ENCODE results near the gene SPOCK2. TPM values are rescaled to one million over a fixed set of nuclear protein-coding genes. Genes with fewer than 3 reads are reported as not detected.

Gene SPOCK2
- total RNA-seq, 4 donors from 2014 or later: 2.6 to 8.1 (median 5.0) TPM

DNA sequence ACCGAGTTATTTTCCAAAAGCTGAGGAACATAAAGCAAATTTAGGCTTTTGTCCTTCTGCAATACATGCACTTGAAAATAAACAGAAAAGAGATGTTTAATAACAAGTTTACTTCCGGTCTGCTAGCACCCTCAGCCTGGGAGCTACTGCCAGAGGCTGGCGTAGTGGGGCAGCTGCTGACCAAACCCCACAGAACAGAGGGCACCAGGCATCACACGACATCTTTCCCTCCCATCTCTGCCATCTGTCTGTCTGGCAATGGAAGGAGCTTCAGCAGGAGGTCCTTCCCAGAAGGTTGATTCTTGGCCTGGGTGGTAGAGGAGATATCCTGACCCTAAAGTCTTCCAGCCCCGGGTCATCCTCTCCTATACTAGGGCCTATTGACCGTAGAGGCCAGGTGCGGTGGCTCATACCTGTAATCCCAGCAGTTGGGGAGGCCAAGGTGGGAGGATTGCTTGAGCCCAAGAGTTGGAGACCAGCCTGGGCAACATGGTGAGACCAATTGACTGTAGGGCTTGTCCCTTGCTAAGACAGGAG, 76.3 kb downstream of the SPOCK2 start:
- no peak for DNase-seq
- Histone ChIP-seq H3K36me3 (peaks cover 9 to 21% (median 13%) of the 10 kb centered on the region in 3 donors), H3K27me3 (no peaks in the 10 kb centered on the region), H3K4me3 (no peak overlapping the region), H3K27ac (peak overlapping the region in 1 of 4 donors; percentile 7), H3K9me3 (no peaks in the 10 kb centered on the region), H3K4me1 (peaks cover 27 to 60% (median 39%) of the 10 kb centered on the region in 3 donors)
- TF ChIP-seq, protein P1, sequence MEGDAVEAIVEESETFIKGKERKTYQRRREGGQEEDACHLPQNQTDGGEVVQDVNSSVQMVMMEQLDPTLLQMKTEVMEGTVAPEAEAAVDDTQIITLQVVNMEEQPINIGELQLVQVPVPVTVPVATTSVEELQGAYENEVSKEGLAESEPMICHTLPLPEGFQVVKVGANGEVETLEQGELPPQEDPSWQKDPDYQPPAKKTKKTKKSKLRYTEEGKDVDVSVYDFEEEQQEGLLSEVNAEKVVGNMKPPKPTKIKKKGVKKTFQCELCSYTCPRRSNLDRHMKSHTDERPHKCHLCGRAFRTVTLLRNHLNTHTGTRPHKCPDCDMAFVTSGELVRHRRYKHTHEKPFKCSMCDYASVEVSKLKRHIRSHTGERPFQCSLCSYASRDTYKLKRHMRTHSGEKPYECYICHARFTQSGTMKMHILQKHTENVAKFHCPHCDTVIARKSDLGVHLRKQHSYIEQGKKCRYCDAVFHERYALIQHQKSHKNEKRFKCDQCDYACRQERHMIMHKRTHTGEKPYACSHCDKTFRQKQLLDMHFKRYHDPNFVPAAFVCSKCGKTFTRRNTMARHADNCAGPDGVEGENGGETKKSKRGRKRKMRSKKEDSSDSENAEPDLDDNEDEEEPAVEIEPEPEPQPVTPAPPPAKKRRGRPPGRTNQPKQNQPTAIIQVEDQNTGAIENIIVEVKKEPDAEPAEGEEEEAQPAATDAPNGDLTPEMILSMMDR (IDR thresholded peaks at IDR 0.05): no peak
- TF ChIP-seq POLR2A (IDR thresholded peaks at IDR 0.05): no peak
- WGBS, 2 donors: 89 to 93% methylated on average over 6 of the region's 7 CpGs
- intact Hi-C loops (cut with DNase I): no loop called here

DNA sequence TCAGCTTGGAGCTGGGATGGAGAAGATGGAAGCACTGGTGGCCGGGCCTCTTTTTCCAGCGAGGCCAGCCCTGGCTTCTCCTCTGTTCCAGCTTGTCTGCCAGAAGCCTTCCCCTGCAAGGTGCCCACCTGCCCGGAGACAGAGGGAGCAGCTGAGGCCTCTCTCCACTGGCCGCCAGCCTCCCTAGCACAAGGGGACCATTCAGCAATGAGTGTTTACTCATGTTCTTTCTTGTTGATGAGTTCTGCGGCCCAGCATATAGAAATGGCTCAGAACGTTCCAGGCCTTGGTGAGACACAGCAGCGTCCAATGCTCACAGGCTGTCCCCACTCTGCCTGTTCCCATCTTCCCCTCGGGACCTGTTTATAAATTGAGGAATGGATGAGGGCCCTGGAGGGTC, 76.9 kb downstream of the SPOCK2 start:
- H3K4me3 ChIP-seq: no peak overlapping the region
- H3K36me3 ChIP-seq: peaks cover 9 to 26% (median 15%) of the 10 kb centered on the region in 3 donors
- peaks cover 27 to 60% (median 42%) of the 10 kb centered on the region in 3 donors for H3K4me1 ChIP-seq
- H3K27me3 ChIP-seq: no peaks in the 10 kb centered on the region
- H3K9me3 ChIP-seq: no peaks in the 10 kb centered on the region
- TF ChIP-seq, protein P1 (IDR thresholded peaks at IDR 0.05): no peak
- no peak for TF ChIP-seq POLR2A (IDR thresholded peaks at IDR 0.05)
- peak overlapping the region in 2 of 4 donors; percentile 83 to 96 for H3K27ac ChIP-seq
- intact Hi-C loops (cut with DNase I): no loop called here
- WGBS, 2 donors: 82 to 89% methylated on average over 5 to 8 of the region's 8 CpGs
- DNase-seq: no peak

DNA sequence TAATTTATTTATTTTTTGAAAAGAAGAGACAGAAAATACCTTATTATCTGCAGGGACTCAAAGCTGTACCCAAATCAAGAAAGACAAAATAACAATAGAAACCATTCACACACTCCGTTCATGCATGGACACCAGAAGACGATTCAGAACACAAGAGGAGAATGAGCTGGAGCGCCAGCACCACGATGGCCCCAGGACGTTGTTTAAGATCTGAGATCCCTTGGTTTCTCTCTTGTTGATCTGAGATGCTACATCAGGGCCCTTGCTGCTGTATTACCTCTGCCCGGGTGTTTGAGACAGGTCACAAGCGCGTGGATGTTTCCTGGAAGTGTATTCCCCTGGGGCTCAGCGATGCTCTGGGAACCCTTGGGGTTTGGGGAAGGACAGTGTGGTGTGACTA, 77.3 kb downstream of the SPOCK2 start:
- 81 to 86% methylated on average over 8 to 9 of the region's 9 CpGs for WGBS, 2 donors
- TF ChIP-seq, protein P1 (IDR thresholded peaks at IDR 0.05): no peak
- no peak for TF ChIP-seq POLR2A (IDR thresholded peaks at IDR 0.05)
- Histone ChIP-seq H3K9me3 (no peaks in the 10 kb centered on the region), H3K4me3 (no peak overlapping the region), H3K36me3 (peaks cover 9 to 31% (median 15%) of the 10 kb centered on the region in 3 donors), H3K4me1 (peaks cover 27 to 60% (median 46%) of the 10 kb centered on the region in 3 donors), H3K27ac (peak overlapping the region; percentile 75 to 96 (median 84)), H3K27me3 (no peaks in the 10 kb centered on the region)
- intact Hi-C loops (cut with DNase I): no loop called here
- no peak for DNase-seq

DNA sequence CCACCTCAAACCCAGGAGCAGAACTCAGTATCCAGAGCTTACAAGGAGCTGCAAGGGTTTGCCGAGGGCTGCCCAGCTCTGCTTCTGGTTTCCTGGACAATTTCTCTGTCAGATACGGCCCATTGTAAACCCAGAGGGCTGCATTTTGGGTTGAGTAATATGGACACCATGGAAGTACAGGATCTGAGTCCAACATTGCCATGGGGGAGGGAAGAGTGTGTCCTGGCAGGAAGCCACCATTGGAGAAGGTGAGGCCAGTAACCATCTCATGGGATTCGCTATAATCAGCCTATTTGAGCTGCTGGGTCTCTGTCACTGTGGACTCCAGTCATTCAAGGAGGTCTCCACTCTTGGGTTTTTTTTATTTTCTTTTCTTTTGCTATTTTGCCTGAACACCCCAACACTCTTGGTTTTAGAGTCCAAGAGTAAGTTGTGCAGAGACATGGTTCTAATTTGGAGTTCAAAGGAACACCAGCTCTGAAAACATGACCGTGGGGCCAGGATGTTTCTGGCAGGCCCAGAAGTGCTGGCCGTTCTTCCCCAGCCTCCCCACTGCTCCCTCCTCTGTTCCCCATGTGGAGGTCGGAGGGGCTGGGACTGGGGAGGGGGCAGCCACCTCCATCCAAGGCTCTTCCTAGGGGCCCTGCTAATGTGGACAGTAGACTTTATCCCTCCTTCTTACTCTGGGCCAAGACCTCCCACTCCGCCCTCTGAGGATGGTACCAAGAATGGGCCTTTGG, 77.9 kb downstream of the SPOCK2 start:
- intact Hi-C loops (cut with DNase I): no loop called here
- Histone ChIP-seq H3K27me3 (no peaks in the 10 kb centered on the region), H3K36me3 (peaks cover 9 to 37% (median 15%) of the 10 kb centered on the region in 3 donors), H3K27ac (peak overlapping the region; percentile 75 to 96 (median 84)), H3K9me3 (no peaks in the 10 kb centered on the region), H3K4me3 (no peak overlapping the region), H3K4me1 (peaks cover 27 to 61% (median 46%) of the 10 kb centered on the region in 3 donors)
- no peak for DNase-seq
- WGBS, 2 donors: 64 to 81% methylated on average over 4 of the region's 7 CpGs
- TF ChIP-seq, protein P1 (IDR thresholded peaks at IDR 0.05): no peak
- no peak for TF ChIP-seq POLR2A (IDR thresholded peaks at IDR 0.05)

DNA sequence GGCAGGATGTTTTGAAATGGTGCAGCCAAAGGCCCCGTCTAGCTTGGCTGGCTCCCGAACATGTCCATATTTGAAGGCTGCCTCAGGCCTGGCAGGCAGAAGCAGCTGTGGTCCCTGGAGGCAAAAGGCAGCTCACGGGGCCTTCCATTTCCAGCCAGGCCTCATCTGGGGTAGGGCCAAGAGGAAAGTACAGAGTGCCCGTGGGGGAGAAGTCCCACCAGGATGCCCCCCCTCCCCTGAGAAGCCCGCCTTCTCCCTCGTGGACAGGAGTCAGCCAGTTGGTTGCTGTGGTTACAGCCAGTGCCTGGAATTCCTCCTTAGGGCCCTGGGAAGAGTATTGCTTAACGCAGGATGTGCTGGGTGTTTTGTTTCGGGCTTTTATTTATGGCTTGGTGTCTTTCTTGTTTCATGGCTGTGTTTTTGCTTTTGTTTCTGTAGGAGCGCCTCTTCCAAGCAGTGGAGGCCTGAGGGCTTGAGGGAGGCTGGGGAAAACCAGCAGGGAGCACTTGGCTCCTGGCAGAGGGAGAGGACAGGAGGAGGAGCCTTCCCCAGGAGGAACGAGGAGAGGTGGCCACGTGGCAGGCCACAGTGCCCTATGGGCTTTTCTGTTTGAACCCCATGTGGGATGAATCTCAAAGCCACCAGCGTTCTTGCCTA, 78.8 kb downstream of the SPOCK2 start:
- intact Hi-C loops (cut with DNase I): no loop called here
- Histone ChIP-seq H3K4me1 (peaks cover 27 to 60% (median 46%) of the 10 kb centered on the region in 3 donors), H3K27ac (peak overlapping the region; percentile 75 to 96 (median 84)), H3K4me3 (peak overlapping the region in 1 of 4 donors; percentile 35), H3K36me3 (peaks cover 9 to 43% (median 15%) of the 10 kb centered on the region in 3 donors), H3K27me3 (no peaks in the 10 kb centered on the region), H3K9me3 (no peaks in the 10 kb centered on the region)
- no peak for DNase-seq
- WGBS, 2 donors: 4 to 8% methylated on average over 6 to 11 of the region's 12 CpGs
- TF ChIP-seq, protein P1 (IDR thresholded peaks at IDR 0.05): no peak
- TF ChIP-seq POLR2A (IDR thresholded peaks at IDR 0.05): no peak
